GM10266 (cell line): Measurements from ENCODE around the gene USP11.
A peak's percentile ranks its signal among the peaks of the same experiment; 100 is the strongest.

Experiments
- DNase-seq: peaks from one replicate; pipeline ENCODE4 v3.0.0; 2012; ENCODE audit errors: extremely low spot score
- CTCF ChIP-seq: IDR thresholded peaks from 2 replicates; pipeline ENCODE4 v1.5.1; 2012; ENCODE audit warnings: mild to moderate bottlenecking, low read depth; ENCODE audit not compliant: control insufficient read depth, insufficient read depth; ENCODE audit errors: missing control alignments

The USP11 gene

GRCh38 chrX:47218920-47219815 lies 13.6 kb upstream of the USP11 start:
- peak; percentile 40 for DNase-seq
- no peak for TF ChIP-seq CTCF

- no peak for TF ChIP-seq CTCF
- DNase-seq, result no peak
These were observed 11.1 kb upstream of the USP11 start for GRCh38 chrX:47221756-47222155.

- TF ChIP-seq CTCF, result no peak
- DNase-seq, result no peak
These were observed 10.0 kb upstream of the USP11 start for GRCh38 chrX:47222751-47223350.

GRCh38 chrX:47223476-47224250 lies 9.1 kb upstream of the USP11 start:
- TF ChIP-seq CTCF, result no peak
- DNase-seq, result no peak

- TF ChIP-seq CTCF, result no peak
- no peak for DNase-seq
These were observed 8.4 kb upstream of the USP11 start for GRCh38 chrX:47224266-47224895.

- TF ChIP-seq CTCF, result no peak
- DNase-seq, result no peak
These were observed 7.9 kb upstream of the USP11 start for GRCh38 chrX:47224896-47225290.
